ENCODE results near the gene EML6.

The EML6 gene

GRCh38 chr2:54845094-54845493 is 121.6 kb downstream of the EML6 start:
- no peaks in the 10 kb centered on the region for H3K27me3 ChIP-seq (ENCODE audit: control insufficient read depth in 1 of 2, insufficient read depth in 2 of 2, low read length in 2 of 2)
- H3K4me3 ChIP-seq (ENCODE audit: low read length in 2 of 2), result no peak overlapping the region
- H3K9me3 ChIP-seq (ENCODE audit: control insufficient read depth in 2 of 2, low read length in 2 of 2), result no peaks in the 10 kb centered on the region
- no peaks in the 10 kb centered on the region for H3K36me3 ChIP-seq (ENCODE audit: control insufficient read depth in 2 of 2, insufficient read depth in 2 of 2, low read length in 2 of 2)
- no peaks in the 10 kb centered on the region for H3K4me1 ChIP-seq (ENCODE audit: control insufficient read depth, insufficient read depth, low read length)
- no peak overlapping the region for H3K9ac ChIP-seq (ENCODE audit: low read length in 2 of 2)
- H3K27ac ChIP-seq (ENCODE audit: low read length), result no peak overlapping the region

GRCh38 chr2:54845514-54845913 is 122.1 kb downstream of the EML6 start:
- H3K4me3 ChIP-seq (ENCODE audit: low read length in 2 of 2), result no peak overlapping the region

GRCh38 chr2:54850171-54851122 is 127.0 kb downstream of the EML6 start:
- Histone ChIP-seq H3K4me1 (ENCODE audit: control insufficient read depth, insufficient read depth, low read length) (no peaks in the 10 kb centered on the region), H3K4me3 (ENCODE audit: low read length in 2 of 2) (no peak overlapping the region), H3K9me3 (ENCODE audit: control insufficient read depth in 2 of 2, low read length in 2 of 2) (no peaks in the 10 kb centered on the region), H3K36me3 (ENCODE audit: control insufficient read depth in 2 of 2, insufficient read depth in 2 of 2, low read length in 2 of 2) (no peaks in the 10 kb centered on the region), H3K27ac (ENCODE audit: low read length) (no peak overlapping the region), H3K27me3 (ENCODE audit: control insufficient read depth in 1 of 2, insufficient read depth in 2 of 2, low read length in 2 of 2) (no peaks in the 10 kb centered on the region), H3K9ac (ENCODE audit: low read length in 2 of 2) (no peak overlapping the region)

More at GRCh38 chr2:54845514-54845913, 122.1 kb downstream of the EML6 start:
- no peaks in the 10 kb centered on the region for H3K9me3 ChIP-seq (ENCODE audit: control insufficient read depth in 2 of 2, low read length in 2 of 2)
- no peak overlapping the region for H3K9ac ChIP-seq (ENCODE audit: low read length in 2 of 2)
- no peaks in the 10 kb centered on the region for H3K4me1 ChIP-seq (ENCODE audit: control insufficient read depth, insufficient read depth, low read length)
- H3K27ac ChIP-seq (ENCODE audit: low read length), result no peak overlapping the region
- H3K36me3 ChIP-seq (ENCODE audit: control insufficient read depth in 2 of 2, insufficient read depth in 2 of 2, low read length in 2 of 2), result no peaks in the 10 kb centered on the region
- no peaks in the 10 kb centered on the region for H3K27me3 ChIP-seq (ENCODE audit: control insufficient read depth in 1 of 2, insufficient read depth in 2 of 2, low read length in 2 of 2)

GRCh38 chr2:54853616-54854310 is 130.3 kb downstream of the EML6 start:
- H3K4me3 ChIP-seq (ENCODE audit: low read length in 2 of 2), result no peak overlapping the region
- H3K4me1 ChIP-seq (ENCODE audit: control insufficient read depth, insufficient read depth, low read length), result no peaks in the 10 kb centered on the region
- H3K27me3 ChIP-seq (ENCODE audit: control insufficient read depth in 1 of 2, insufficient read depth in 2 of 2, low read length in 2 of 2), result no peaks in the 10 kb centered on the region
- H3K27ac ChIP-seq (ENCODE audit: low read length), result no peak overlapping the region
- no peaks in the 10 kb centered on the region for H3K9me3 ChIP-seq (ENCODE audit: control insufficient read depth in 2 of 2, low read length in 2 of 2)
- H3K36me3 ChIP-seq (ENCODE audit: control insufficient read depth in 2 of 2, insufficient read depth in 2 of 2, low read length in 2 of 2), result no peaks in the 10 kb centered on the region
- H3K9ac ChIP-seq (ENCODE audit: low read length in 2 of 2), result no peak overlapping the region

GRCh38 chr2:54855434-54855833 is 132.0 kb downstream of the EML6 start:
- Histone ChIP-seq H3K9ac (ENCODE audit: low read length in 2 of 2) (no peak overlapping the region), H3K27ac (ENCODE audit: low read length) (no peak overlapping the region), H3K4me3 (ENCODE audit: low read length in 2 of 2) (no peak overlapping the region), H3K9me3 (ENCODE audit: control insufficient read depth in 2 of 2, low read length in 2 of 2) (no peaks in the 10 kb centered on the region), H3K36me3 (ENCODE audit: control insufficient read depth in 2 of 2, insufficient read depth in 2 of 2, low read length in 2 of 2) (no peaks in the 10 kb centered on the region), H3K4me1 (ENCODE audit: control insufficient read depth, insufficient read depth, low read length) (no peaks in the 10 kb centered on the region), H3K27me3 (ENCODE audit: control insufficient read depth in 1 of 2, insufficient read depth in 2 of 2, low read length in 2 of 2) (no peaks in the 10 kb centered on the region)

GRCh38 chr2:54858021-54858681 is 134.7 kb downstream of the EML6 start:
- H3K9ac ChIP-seq (ENCODE audit: low read length in 2 of 2), result no peak overlapping the region
- no peak overlapping the region for H3K27ac ChIP-seq (ENCODE audit: low read length)
- no peak overlapping the region for H3K4me3 ChIP-seq (ENCODE audit: low read length in 2 of 2)
- H3K36me3 ChIP-seq (ENCODE audit: control insufficient read depth in 2 of 2, insufficient read depth in 2 of 2, low read length in 2 of 2), result no peaks in the 10 kb centered on the region
- H3K4me1 ChIP-seq (ENCODE audit: control insufficient read depth, insufficient read depth, low read length), result no peaks in the 10 kb centered on the region
- no peaks in the 10 kb centered on the region for H3K27me3 ChIP-seq (ENCODE audit: control insufficient read depth in 1 of 2, insufficient read depth in 2 of 2, low read length in 2 of 2)
- no peaks in the 10 kb centered on the region for H3K9me3 ChIP-seq (ENCODE audit: control insufficient read depth in 2 of 2, low read length in 2 of 2)

GRCh38 chr2:54859416-54859815 is 136.0 kb downstream of the EML6 start:
- Histone ChIP-seq H3K9me3 (ENCODE audit: control insufficient read depth in 2 of 2, low read length in 2 of 2) (no peaks in the 10 kb centered on the region), H3K36me3 (ENCODE audit: control insufficient read depth in 2 of 2, insufficient read depth in 2 of 2, low read length in 2 of 2) (no peaks in the 10 kb centered on the region), H3K27ac (ENCODE audit: low read length) (no peak overlapping the region), H3K4me1 (ENCODE audit: control insufficient read depth, insufficient read depth, low read length) (no peaks in the 10 kb centered on the region), H3K9ac (ENCODE audit: low read length in 2 of 2) (no peak overlapping the region), H3K27me3 (ENCODE audit: control insufficient read depth in 1 of 2, insufficient read depth in 2 of 2, low read length in 2 of 2) (no peaks in the 10 kb centered on the region), H3K4me3 (ENCODE audit: low read length in 2 of 2) (no peak overlapping the region)

GRCh38 chr2:54859997-54860701 is 136.7 kb downstream of the EML6 start:
- Histone ChIP-seq H3K36me3 (ENCODE audit: control insufficient read depth in 2 of 2, insufficient read depth in 2 of 2, low read length in 2 of 2) (no peaks in the 10 kb centered on the region), H3K4me3 (ENCODE audit: low read length in 2 of 2) (no peak overlapping the region), H3K9me3 (ENCODE audit: control insufficient read depth in 2 of 2, low read length in 2 of 2) (no peaks in the 10 kb centered on the region), H3K4me1 (ENCODE audit: control insufficient read depth, insufficient read depth, low read length) (no peaks in the 10 kb centered on the region), H3K27ac (ENCODE audit: low read length) (no peak overlapping the region), H3K27me3 (ENCODE audit: control insufficient read depth in 1 of 2, insufficient read depth in 2 of 2, low read length in 2 of 2) (no peaks in the 10 kb centered on the region), H3K9ac (ENCODE audit: low read length in 2 of 2) (no peak overlapping the region)

- H3K27me3 ChIP-seq (ENCODE audit: control insufficient read depth in 1 of 2, insufficient read depth in 2 of 2, low read length in 2 of 2), result no peaks in the 10 kb centered on the region
- no peaks in the 10 kb centered on the region for H3K9me3 ChIP-seq (ENCODE audit: control insufficient read depth in 2 of 2, low read length in 2 of 2)
- H3K9ac ChIP-seq (ENCODE audit: low read length in 2 of 2), result no peak overlapping the region
- no peak overlapping the region for H3K4me3 ChIP-seq (ENCODE audit: low read length in 2 of 2)
- H3K36me3 ChIP-seq (ENCODE audit: control insufficient read depth in 2 of 2, insufficient read depth in 2 of 2, low read length in 2 of 2), result no peaks in the 10 kb centered on the region
- H3K4me1 ChIP-seq (ENCODE audit: control insufficient read depth, insufficient read depth, low read length), result no peaks in the 10 kb centered on the region
- H3K27ac ChIP-seq (ENCODE audit: low read length), result no peak overlapping the region
Measured at GRCh38 chr2:54862229-54862628, 138.8 kb downstream of the EML6 start.

- H3K27ac ChIP-seq (ENCODE audit: low read length), result no peak overlapping the region
- H3K4me3 ChIP-seq (ENCODE audit: low read length in 2 of 2), result no peak overlapping the region
- no peaks in the 10 kb centered on the region for H3K36me3 ChIP-seq (ENCODE audit: control insufficient read depth in 2 of 2, insufficient read depth in 2 of 2, low read length in 2 of 2)
- H3K4me1 ChIP-seq (ENCODE audit: control insufficient read depth, insufficient read depth, low read length), result no peaks in the 10 kb centered on the region
- no peak overlapping the region for H3K9ac ChIP-seq (ENCODE audit: low read length in 2 of 2)
- H3K9me3 ChIP-seq (ENCODE audit: control insufficient read depth in 2 of 2, low read length in 2 of 2), result no peaks in the 10 kb centered on the region
- no peaks in the 10 kb centered on the region for H3K27me3 ChIP-seq (ENCODE audit: control insufficient read depth in 1 of 2, insufficient read depth in 2 of 2, low read length in 2 of 2)
Measured at GRCh38 chr2:54862742-54863141, 139.3 kb downstream of the EML6 start.
